ENCODE results near the gene CDKL1. TPM values are rescaled to one million over a fixed set of nuclear protein-coding genes. Genes with fewer than 3 reads are reported as not detected.
A peak's percentile ranks its signal among the peaks of the same experiment; 100 is the strongest.

The CDKL1 gene
- total and polyA plus RNA-seq, 2 of the 13 experiments (the other 11 are each of a cell fraction or from before 2014, with no cell fraction given), result 4.4 to 5.1 TPM

DNA sequence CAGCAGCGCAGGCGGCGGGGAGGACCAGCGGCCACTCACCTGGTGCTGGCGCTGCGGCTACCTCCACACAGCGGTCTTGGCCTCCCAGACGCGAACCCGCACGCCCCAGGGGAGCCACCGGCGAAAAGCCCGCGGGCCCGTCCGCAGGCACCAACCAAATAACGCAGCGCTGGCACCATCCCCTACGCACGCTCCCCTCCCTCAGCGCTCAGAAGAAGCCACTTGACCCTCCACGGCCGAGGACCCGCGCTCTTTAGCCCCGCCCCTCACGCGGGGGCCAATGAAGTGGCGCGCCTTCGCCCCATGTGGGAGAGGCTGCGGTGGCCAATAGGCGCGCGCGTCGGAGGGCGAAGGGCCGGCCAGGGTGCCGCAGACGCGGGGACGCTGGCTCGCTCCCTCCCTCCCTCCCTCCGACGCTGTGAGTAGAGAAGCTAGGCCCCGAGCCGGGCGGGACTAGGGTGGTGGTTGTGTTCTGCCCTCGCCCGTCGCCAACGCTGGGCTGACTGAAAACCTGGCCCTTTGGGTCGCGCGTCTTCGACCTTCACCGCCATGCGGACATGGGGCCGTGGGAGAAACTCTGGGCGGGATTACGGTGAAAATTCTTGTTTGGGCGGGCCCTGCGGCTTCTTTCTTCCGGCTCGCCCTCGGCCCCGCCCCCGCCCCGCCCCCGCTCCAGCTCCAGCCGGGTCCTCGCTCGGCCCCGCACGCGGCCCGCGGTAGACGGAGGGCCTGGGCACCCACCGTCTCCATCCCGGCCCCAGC, 84.5 kb downstream of the CDKL1 start, which contains the start of the genes DMAC2L and L2HGDH (continued):
- TF ChIP-seq WIZ (CRISPR knock-in tag; IDR thresholded peaks at IDR 0.05) (peak; percentile 82), ZNF549 (CRISPR knock-in tag; IDR thresholded peaks at IDR 0.05) (no peak), MTA3 (CRISPR knock-in tag; IDR thresholded peaks at IDR 0.05) (no peak), SALL1 (CRISPR knock-in tag; IDR thresholded peaks at IDR 0.05) (peak; percentile 84), CHD2 (IDR thresholded peaks at IDR 0.05; ENCODE audit: low read depth, low read length) (no peak), ZNF317 (CRISPR knock-in tag; IDR thresholded peaks at IDR 0.05) (peak; percentile 73; the same call in 1 of the 2 replicates), ZNF75D (CRISPR knock-in tag; IDR thresholded peaks at IDR 0.05; ENCODE audit: borderline replicate concordance) (no peak; the same call in 1 of the 2 replicates), CHCHD3 (CRISPR knock-in tag; IDR thresholded peaks at IDR 0.05) (no peak), TOE1 (CRISPR knock-in tag; IDR thresholded peaks at IDR 0.05) (no peak), ZNF792 (CRISPR knock-in tag; IDR thresholded peaks at IDR 0.05) (peak; percentile 65; the same call in 1 of the 2 replicates), ZNF672 (CRISPR knock-in tag; IDR thresholded peaks at IDR 0.05) (no peak), ZNF788 (CRISPR knock-in tag; IDR thresholded peaks at IDR 0.05; ENCODE audit: borderline replicate concordance) (peak; percentile 87), ZNF816 (CRISPR knock-in tag; IDR thresholded peaks at IDR 0.05; ENCODE audit: borderline replicate concordance) (peak; percentile 83; the same call in 1 of the 2 replicates), POGK (CRISPR knock-in tag; conservative IDR thresholded peaks at IDR 0.05) (peak; percentile 91), MAFG (CRISPR knock-in tag; IDR thresholded peaks at IDR 0.05) (no peak), SUZ12 (IDR thresholded peaks at IDR 0.05; ENCODE audit: low read depth, low read length) (no peak), ARNTL (CRISPR knock-in tag; IDR thresholded peaks at IDR 0.05) (peak; percentile 80), MYPOP (CRISPR knock-in tag; IDR thresholded peaks at IDR 0.05) (peak; percentile 85), TSC22D2 (CRISPR knock-in tag; IDR thresholded peaks at IDR 0.05; ENCODE audit: borderline replicate concordance) (no peak), ZNF17 (CRISPR knock-in tag; IDR thresholded peaks at IDR 0.05) (0 out of 2 replicates have a peak, but pooled peaks have one; percentile 82), SAP130 (CRISPR knock-in tag; IDR thresholded peaks at IDR 0.05; ENCODE audit: low read depth) (peak; percentile 87), LCORL (IDR thresholded peaks at IDR 0.05) (no peak), LCORL (CRISPR knock-in tag; IDR thresholded peaks at IDR 0.05) (peak; percentile 90), RNF2 (conservative IDR thresholded peaks at IDR 0.05; ENCODE audit: low read depth) (peak; percentile 95), KDM2A (CRISPR knock-in tag; IDR thresholded peaks at IDR 0.05; ENCODE audit: borderline replicate concordance, low read depth) (peak; percentile 84), ZNF775 (CRISPR knock-in tag; IDR thresholded peaks at IDR 0.05; ENCODE audit: borderline replicate concordance) (0 out of 2 replicates have a peak, but pooled peaks have one; percentile 61), U2AF2 (IDR thresholded peaks at IDR 0.05; ENCODE audit: low read depth, low read length) (no peak), SYNCRIP (IDR thresholded peaks at IDR 0.05; ENCODE audit: insufficient read depth, low read depth, low read length) (no peak)
- TF ChIP-seq, protein P1, sequence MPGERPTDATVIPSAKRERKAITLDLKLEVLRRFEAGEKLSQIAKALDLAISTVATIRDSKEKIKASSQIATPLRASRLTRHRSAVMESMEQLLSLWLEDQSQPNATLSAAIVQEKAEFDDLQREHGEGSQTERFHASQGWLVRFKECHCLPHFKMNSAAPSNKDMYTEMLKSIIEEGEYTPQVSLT (CRISPR knock-in tag; IDR thresholded peaks at IDR 0.05; ENCODE audit: borderline replicate concordance, low read depth), result peak; percentile 12; the same call in 1 of the 2 replicates
